ENCODE results near the gene TST.

Gene TST

DNA sequence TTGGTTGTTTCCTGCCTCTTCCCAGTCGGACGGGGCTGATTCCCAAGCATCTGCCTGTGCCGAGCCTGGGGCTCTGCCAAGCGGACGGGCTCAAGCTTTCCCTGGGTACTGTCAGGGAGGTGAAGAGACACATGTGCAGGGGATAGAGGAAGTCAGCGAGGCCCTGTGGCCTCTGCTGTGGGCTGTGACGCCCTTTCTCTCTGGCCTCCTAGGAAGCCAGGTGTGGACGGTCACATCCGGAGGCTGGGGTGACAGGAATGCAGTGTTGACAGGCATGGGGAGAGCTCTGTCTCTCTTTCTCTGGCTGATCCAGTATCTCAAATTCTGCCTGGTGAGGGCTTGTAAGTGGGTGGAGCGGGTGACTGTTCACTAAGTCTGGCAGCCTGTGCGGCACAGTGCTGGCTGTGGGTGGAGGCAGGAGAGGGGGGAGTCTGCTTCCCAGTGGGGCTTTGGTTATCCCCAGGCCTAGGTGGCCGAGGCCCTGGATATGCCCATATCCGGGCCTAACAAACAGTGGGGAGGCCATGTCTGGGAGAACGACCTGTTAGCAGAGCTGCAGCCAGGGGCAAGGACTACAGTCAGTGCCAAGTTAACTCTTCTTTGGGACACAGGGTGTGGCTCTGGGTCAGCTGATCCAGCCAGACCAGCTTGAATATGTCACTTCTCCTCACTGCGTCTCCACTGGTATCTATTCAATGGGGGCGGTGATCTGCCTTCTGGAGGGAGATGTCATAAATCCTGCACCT lies 34.2 kb upstream of the TST start:
- DNase-seq, result no peak

DNA sequence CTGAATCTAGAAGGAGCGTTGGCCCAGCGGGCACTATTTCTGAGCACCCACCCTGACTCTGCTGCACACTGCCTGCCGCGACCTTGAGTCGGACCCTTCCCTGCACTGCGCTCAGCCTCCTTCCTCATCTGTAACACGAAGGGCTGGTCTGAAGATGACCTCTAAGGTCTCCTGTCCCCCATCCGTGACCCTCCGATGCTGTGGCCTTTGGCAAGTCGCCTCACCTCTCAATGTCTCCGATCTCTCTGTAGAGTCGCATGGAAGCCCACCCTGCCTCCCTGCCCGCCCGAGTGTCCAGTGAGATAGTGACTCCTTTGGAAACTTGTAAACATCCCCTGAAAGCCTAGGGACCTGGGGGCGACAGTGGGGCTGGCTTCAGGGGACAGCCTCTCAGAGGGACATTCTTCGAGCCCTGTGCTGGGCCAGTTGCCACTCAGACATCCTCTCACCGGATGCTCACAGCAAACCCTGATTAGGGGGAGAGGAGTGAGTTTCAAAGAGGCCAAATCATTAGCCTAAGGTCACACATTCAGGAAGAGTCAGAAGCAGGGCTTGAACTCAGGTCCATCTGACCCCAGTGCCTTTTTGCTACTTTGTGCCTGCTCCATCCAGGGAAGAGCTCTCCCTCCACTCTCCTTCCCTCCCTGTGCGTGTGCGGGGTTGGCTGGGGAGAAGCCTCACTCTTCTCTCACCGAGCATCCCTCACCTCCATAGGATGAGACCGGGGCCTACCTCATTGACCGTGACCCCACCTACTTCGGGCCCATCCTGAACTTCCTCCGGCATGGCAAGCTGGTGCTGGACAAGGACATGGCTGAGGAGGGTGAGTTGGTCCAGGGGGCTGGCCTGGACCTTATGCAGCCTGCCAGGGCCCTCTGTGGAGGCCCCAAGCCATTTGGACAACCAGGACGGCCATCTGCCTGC lies 33.4 kb upstream of the TST start:
- DNase-seq, result no peak

DNA sequence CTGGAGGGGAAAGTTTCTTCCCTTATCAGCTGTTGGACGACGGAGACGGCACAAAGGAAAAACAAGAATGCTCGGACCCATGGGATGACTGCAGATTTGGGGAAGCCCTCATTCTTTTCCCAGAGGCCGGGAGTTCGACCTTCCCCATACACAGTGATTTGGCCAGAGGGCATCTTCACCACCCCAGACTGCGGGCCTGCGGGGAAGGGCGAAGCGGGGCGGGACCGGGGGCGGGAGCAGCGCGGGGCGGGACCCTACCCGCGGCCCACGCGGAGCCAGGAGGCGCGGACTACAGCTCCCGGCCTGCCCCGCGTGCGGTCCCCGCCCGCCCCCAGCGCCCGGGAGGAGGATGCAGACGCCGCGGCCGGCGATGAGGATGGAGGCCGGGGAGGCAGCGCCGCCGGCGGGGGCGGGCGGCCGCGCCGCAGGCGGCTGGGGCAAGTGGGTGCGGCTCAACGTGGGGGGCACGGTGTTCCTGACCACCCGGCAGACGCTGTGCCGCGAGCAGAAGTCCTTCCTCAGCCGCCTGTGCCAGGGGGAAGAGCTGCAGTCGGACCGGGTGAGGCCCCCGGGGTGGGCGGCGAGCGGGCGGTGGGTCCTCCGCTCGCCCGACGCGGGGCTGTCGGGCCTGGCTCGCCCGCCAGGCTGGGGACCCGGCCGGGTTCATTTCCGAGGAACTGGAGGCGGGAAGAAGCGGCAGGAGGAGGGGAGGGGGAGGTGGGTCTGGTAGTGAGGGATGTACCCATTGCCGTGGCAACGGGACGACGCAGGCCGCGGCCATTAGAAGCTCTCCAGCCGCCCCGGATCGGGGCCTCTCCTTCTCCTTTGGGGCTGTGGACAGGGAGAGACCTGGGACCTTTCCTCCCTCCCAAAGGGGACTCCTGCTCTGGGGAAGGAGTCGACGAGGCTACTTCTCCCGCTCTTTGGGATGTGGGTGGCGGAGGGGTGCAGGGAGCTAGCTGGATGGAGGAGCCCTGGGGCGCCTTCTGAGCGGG lies 32.4 kb upstream of the TST start, which contains the start of gene KCTD17:
Gene KCTD17 (plus strand): TSS at position 352 of the 995 bp plus-strand sequence. CDS start 19 bp downstream, at position 371.
- DNase-seq, result no peak

DNA sequence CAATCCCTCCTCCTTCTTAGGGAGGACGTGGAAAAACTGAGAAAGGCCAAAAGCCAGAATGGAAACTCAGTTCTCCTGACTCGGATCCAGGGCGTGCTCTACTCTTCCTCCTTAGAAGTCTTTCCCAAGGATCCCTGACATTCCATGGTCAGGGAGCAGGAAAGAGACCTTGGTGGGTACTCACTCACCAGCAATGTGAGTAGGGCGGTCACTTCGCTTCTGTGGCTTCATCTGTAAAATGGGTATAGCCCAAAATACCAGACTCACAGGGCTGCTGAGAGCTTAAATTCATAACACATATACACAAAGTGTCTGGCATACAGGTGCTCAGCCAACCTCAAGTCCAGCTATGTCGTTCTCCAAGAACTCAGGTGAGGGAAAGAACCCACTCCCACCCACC lies 31.7 kb upstream of the TST start:
- no peak for DNase-seq

DNA sequence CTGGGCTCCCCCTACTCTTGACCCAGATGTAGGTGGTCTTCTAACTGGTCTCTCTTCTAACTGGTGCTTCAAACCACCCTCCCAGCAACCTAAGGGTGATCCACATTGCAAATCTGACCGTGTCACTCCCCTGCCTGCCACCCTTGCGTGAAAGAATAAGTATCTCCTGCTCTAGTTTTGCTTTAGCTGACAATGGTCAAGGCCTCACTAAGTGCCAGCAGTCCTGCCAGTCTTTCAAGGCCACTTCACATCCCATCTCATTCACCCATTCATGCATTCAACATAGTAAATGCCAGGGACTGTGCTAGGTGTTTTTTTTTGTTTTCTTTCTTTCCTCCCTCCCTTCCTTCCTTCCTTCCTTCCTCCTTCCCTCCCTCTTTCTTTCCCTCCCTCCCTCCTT lies 30.0 kb upstream of the TST start:
- DNase-seq, result no peak

DNA sequence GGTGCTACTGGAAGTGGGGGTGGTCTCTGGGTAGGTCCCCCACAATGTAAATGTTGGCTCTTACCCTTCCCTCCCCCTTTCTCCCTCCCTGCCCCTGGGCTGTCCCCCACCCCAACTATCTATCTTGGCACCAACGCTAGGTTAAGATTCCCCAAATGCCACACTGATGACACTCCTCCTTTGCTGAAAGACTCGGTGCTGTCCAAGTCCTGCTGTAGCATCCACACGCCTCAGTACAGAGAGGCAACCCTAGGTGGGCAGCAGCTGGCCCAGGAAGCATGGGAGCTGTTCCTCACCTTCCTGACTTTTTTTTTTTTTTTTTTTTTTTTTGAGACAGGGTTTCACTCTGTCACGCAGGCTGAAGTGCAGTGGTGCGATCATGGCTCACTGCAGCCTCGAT lies 28.9 kb upstream of the TST start:
- DNase-seq, result no peak

DNA sequence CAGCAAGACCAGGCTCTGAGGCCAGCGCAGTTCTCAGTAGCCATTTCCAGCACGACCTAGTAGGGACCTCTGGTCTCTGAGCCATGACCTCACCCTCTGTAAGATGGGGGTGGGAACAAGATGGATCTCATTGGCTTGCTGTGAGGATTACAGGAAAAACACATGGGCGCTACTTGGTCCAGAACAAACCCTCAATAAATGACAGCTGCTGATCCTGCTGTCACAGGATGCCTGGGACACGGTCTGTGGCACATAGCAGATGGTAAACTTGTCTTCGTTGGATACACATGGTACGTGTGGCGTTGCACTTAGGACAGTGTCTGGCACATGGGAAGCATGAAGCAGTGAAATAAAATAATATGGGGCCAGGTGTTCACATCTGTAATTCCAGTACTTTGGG lies 27.8 kb upstream of the TST start:
- no peak for DNase-seq

DNA sequence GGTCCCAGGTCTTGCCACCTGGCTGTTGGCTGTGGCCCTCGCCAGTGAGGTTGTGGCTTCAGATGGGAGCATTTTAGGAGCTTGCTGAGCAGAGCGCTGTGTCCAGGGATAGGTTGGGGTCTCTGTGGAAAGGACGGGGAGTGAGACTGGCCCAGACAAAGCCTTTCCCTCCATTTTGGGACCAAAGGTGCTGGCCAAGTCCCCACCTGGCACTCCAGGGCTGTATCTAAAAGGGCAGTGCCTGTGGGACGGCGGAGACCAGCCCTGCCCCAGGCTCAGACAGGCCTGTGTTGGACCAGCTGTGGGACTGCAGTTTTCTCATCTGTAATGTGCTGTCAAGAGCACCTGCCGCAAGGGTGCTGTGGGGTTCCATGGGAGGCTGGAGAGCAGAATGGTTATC lies 27.3 kb upstream of the TST start:
- no peak for DNase-seq

DNA sequence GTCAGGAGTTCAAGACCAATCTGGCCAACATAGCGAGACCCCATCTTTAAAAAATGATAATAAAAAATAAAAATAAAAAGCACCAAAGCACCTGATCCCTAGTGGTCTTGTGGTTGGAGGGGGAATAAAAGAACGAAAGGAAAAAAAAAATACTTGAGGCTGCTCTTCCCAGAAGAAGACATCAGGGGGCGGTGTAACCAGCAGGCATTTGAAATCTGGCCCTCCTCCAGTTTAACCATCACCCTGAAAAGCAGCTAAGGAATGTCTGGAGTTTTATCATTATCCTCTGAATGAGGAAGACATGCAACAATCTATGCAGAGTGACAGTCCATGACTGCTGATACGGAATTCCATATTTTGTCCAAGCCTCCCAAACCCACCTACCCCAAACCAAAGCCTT lies 26.7 kb upstream of the TST start:
- no peak for DNase-seq

DNA sequence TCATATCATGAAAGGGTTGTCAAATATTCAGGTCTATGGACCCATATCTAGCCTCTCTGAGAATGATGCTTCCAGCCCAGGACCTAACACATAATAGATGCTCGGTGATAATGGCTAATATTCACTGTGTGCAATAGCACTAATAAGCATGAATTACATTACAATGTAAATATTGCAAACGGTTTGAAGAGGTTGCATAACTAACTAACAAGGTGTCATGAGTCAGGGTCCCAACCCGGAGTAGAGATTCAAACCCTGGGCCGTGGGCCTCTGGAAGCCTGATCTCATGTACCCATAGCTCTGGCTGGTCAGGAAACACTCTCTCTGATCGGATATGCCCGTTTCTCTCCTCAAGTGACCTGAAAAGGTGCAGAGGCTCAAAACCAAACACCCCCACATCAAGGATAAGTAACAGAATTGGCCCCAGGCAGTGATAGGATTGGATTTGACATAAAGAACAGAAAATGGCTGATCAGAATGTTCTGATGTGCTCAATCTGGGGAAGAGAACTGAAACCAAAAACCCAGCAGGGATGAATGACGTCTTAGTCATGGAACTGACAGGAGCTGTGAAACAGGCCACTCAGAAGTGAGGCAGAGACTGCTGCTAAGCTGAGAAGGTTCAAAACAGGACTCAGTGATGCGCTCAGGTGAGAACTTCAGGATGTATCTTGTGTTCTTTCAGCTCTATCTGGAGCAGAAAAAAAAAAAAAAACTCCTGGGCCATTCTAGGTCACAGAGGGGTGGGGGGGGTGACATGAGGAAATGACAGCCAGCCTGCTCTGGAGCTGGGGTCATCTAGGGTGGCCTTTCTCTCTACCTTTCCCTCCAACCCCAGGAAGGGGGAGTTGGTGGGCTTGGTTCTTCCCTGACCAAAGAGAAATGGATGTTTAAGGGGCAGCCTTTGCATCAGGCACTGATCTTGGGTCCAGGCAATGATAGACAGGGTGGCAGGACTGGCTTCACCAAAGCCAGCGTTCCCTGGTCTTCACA lies 25.7 kb upstream of the TST start:
- no peak for DNase-seq

DNA sequence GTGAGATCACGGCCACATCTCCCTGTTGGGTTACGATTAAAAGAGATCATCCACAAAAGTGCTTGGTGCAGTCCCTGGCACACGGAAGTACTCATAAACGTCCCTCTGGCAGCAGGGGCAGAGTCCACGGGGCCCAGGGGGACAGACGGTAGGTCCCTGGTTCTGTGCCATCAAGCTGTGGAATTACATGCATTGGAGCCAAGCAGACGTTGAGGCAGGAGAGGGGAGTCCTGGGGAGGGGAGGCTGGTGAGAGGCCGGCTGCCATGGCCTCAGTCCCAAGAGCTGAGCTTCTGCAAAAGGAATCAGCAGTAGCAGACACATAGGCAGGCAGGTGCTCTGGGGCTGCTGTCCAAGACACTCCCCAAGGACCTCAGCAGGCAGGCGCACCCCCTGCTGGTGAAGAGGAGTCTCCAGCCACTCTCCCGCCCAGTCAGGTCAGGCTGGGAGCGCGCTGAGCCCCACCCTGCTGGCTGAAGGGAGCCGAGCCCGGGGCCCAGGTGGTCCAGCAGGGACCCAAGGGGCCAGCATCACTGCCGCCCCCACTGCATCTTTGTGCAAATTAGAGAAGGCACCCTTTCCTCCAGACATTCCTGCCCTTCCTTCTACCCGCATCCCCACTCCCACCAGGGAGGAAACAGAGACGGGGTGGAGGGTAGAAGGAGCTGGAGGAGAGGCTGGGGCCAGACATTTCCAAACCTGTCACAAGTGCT lies 24.7 kb upstream of the TST start:
- no peak for DNase-seq

DNA sequence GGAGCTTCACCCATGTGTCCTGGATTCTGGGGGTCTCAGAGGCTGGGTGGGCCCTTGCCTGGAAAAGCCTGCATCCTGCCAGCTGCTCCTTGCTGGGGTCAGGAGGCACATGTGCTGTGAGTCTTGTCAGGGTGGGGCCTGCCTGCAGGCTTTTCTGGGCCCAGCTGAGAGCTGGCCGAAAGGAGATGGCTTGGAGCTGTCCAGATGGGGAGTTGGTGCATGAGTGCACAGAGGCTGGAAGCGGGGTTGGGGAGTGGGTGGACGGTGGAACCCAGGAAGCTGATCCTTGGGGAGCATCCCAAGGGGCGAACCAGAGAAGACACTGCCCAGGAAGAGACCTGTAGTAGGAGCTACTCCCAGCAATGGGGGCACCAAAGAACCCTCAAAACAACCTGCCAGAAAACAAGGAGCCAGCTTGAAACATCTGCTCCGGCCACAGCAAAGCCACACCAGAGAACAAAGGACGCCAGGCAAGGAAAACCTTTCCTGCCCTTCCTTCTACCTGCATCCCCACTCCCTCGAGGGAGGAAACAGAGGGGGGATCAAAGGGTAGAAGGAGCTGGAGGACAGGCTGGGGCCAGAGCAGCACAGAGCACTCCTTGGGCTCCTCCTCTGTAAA lies 24.1 kb upstream of the TST start:
- no peak for DNase-seq

DNA sequence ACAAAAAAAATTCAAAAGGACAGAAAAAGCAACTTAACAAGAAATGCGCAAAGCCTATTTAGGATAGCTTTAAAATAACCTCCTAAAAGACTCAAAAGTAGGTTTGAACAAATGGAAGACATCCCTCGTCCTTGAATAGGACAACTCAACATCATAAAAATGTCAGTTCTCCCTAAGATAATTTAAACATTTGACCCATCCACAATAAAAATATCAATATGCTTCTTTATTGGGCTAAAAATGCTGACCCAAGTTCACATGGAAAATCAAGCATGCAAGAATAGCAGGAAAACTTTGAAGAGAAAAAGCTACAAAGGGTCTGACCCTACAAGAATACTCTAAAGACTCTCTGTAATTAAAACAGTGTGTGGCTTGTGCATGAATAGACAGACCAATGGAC lies 20.2 kb upstream of the TST start:
- DNase-seq, result no peak

DNA sequence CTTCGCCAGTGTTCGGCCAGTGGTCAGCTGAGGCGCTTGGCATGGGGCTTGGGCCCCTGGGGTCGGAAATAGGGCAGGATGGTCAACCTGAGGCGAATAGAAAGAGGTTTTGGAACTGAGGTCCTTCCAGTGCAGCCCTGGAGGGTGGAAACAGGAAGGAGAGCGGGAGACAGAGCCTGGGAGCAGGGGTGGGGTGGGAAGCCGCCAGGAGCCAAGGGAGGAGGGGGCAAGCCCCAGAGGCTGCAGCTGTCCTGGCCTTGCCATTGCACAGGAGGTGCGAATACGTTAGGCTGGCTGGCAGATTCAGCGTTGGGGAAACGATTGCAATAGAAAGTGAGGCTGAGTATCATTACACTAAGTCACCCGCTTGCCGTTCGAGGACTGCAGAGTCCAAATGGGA lies 18.4 kb upstream of the TST start:
- DNase-seq, result no peak

DNA sequence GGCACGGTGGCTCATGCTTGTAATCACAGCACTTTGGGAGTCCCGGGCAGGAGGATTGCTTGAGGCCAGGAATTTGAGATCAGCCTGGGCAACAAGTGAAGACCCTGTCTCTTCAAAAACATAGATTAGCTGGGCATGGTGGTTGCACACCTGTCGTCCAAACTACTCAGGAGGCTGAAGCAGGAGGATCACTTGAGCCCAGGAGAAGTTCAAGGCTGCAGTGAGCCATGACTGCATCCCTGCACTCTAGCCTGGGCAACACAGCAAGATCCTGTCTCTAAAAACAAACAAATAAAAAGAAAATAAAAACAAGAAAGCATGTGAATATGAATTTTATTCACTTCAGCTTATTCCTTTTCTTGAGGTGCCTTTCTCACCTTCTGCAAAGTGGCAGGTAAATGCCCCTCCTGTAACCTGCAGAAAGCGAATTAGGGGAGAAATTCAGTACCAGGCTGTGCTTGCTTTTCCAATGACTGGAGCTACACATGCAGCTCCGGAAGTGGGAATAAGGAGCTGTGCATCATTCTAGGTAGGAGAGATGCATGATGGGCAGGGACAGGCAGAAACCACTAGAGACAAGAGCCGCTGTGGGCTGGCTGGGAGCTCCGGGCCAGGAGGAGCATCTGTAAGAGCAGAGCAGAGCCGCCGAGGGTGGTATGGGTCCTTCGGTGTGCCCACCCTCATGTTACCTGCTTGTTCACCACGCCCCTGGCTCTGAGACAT lies 17.6 kb upstream of the TST start:
- no peak for DNase-seq

DNA sequence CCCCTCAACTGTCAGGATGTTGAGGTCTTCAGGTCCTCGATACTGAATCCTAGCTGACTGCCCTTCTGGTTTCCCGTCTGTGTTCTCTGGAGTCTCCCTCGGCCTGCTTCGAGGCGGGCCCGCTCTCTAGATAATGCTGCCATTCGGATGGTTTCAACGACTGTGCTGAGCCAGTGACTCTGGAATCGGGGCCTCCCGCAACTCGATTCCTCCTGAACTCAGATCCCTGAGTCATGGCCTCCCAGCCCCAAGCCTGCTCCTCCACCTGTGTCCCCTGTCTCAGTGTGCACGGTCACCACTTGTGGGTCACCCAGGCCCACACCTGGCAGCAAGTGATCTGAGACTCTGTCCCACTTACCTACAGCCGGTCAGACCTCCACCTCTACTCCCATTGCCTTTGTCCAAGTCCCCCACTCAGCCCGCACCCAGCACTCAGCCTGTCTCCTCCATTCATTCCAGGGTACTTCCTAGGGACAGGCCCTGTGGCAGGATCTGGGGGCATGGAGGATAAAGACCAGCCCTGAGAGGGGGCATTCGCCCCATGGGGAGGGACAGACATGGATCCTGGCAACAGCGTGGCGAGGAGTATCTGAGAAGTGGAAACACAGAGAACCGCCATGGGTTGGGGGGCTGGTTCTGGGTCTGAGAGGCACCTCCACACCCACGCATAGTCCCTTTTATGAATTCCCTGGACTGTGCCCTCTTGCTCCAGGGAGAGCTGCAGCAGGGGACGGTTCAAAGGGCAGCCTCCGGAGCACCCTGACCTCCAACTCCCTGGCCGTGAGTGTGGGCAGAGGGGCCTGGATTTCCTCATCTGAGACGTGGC lies 14.6 kb upstream of the TST start:
- DNase-seq, result no peak

DNA sequence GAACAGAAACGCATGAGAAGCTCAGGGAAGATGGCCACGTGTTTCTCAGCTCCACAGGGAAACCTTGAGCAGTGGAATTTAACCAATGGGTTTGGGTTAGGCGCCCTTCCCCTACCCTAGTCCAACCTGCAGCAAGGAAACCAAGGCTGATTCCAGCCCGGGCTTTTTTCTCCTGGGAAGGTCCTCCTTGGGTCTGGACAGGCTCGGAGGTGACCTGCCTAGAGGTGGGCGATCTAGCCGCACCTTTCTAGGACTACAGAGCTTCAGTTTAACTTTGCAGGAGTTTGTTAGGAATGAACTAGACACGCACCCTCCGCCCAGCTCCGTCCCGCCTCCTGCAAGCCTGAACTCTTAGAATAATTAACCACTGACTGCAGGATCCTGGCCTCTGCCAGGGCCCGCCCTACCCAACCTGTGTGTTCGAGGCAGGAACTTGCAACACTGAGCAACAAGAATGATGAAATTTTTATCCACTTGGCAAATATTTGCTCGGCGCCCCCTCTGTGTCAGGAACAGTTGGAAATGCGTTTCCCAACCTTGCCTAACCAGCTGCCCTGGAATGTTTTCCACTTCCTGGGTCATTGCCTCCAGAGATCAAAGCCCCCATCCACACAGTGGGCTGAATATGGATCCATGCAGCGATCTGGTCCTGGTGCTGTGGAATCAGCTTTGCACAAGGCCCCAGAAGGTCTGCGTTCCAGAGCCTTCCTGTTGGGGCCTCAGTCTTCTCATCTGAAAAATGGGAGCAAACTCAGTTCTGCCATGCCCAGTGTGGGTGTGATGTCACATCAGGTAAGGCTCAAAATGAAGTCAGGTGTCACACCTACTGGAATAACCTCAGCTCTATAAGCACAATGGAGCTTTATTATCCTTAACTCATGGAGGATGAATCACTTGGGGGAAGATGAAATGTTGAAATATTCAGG lies 13.6 kb upstream of the TST start:
- DNase-seq, result no peak

DNA sequence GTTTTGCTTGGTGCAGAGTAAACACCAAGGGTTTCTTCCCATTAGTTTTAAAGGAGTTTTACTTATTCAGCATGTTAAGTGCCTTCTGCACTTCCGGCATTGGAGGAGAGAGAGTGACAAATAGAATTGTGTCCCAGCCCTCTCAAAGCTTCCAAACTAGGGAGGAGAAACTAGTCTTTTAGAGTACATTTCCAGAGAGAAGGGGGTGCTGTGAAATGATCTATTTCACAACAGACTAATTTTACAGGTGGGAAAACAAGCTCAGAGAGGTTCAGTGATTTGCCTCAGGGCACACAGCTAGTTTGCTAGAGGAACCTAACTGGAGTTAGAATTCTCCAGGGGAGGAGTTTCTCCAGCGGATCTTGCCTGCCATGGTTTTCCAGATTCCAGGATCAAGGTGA lies 12.9 kb upstream of the TST start:
- DNase-seq, result no peak
